Measurements from ENCODE around the gene CAMK4.

GRCh38 chr5:111439473-111440075 is 215.4 kb downstream of the CAMK4 start:
- TF ChIP-seq CTCF (IDR thresholded peaks at IDR 0.05) (no peak), POLR2A (IDR thresholded peaks at IDR 0.05) (no peak)

Data from uterus (tissue), 2 donors.